ENCODE measurements around the gene MSRB1. TPM values are rescaled to one million over a fixed set of nuclear protein-coding genes. Genes with fewer than 3 reads are reported as not detected.

The MSRB1 gene
- total and polyA plus RNA-seq, 8 donors: 29.7 to 94.4 (median 57.0) TPM

DNA sequence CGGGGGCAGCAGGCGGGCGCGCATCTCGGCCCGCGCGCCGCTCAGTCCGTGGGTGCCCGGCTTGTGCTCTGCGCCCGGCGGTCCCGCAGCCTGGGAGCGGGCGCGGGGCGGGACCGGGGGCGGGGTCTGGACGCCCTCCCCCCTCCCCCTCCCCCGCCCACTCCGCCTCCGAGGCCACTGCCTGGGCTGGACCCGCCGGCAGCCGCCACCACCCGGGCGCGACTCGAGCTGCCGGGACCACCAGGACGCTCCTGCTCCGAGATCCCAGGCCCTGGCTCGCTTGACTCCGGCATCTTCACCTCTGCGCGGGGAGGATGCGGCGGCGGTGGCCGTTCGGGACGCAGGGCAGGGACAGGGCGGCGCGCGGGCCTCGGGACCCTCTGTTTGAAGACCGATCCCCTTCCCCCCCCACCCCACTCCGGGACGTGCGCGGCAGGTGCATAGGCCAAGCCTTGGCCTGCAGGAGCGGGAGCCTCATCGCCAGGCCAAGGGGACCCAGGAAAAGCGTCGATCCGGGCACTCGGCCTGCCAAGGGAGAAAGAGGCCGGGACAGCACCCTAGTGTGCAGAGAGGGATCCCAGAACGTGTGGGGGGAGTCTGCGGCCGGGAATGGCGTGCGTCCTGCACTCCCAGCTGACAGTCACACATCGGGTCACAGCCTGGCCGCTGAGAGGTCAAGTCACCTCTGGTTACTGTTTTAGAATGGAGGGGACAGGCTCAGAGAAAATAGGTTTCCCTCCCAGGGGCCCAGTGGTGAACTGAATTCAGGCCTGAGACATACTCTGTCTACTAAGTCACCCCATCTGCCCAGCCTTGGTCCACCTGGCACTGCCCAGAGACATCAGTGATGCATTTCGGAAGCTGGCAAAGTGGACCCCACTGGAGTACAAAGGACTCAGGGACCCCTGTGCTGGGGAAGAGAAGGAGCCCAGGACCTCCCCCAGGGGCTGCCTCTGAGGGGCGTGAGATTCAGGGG lies 24.4 kb downstream of the MSRB1 start, which contains the start of gene HS3ST6:
HS3ST6 (minus strand) TSS at position 65 of the 976 bp plus-strand sequence. CDS start 92 bp downstream, outside the sequence.
- no peaks in the 10 kb centered on the region for H3K36me3 ChIP-seq
- TF ChIP-seq, protein P1, sequence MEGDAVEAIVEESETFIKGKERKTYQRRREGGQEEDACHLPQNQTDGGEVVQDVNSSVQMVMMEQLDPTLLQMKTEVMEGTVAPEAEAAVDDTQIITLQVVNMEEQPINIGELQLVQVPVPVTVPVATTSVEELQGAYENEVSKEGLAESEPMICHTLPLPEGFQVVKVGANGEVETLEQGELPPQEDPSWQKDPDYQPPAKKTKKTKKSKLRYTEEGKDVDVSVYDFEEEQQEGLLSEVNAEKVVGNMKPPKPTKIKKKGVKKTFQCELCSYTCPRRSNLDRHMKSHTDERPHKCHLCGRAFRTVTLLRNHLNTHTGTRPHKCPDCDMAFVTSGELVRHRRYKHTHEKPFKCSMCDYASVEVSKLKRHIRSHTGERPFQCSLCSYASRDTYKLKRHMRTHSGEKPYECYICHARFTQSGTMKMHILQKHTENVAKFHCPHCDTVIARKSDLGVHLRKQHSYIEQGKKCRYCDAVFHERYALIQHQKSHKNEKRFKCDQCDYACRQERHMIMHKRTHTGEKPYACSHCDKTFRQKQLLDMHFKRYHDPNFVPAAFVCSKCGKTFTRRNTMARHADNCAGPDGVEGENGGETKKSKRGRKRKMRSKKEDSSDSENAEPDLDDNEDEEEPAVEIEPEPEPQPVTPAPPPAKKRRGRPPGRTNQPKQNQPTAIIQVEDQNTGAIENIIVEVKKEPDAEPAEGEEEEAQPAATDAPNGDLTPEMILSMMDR (IDR thresholded peaks at IDR 0.05): no peak
- ATAC-seq (peak in 1 of 4 donors; percentile 30), DNase-seq (peak in 1 of 6 donors; percentile 73), FAIRE-seq (no peak)
- WGBS, 2 donors: 7 to 9% methylated on average over 32 to 67 of the region's 71 CpGs
- H3K4me1 ChIP-seq: peaks cover 0 to 4% (median 0%) of the 10 kb centered on the region in 3 donors
- H3K9me3 ChIP-seq: no peaks in the 10 kb centered on the region
- intact Hi-C loops (cut with DNase I): no loop called here
- H3K4me3 ChIP-seq: no peak within 1 kb of the TSS
- peaks cover 0 to 9% (median 2%) of the 10 kb centered on the region in 4 donors for H3K27me3 ChIP-seq
- H3K27ac ChIP-seq: no peak within 1 kb of the TSS

DNA sequence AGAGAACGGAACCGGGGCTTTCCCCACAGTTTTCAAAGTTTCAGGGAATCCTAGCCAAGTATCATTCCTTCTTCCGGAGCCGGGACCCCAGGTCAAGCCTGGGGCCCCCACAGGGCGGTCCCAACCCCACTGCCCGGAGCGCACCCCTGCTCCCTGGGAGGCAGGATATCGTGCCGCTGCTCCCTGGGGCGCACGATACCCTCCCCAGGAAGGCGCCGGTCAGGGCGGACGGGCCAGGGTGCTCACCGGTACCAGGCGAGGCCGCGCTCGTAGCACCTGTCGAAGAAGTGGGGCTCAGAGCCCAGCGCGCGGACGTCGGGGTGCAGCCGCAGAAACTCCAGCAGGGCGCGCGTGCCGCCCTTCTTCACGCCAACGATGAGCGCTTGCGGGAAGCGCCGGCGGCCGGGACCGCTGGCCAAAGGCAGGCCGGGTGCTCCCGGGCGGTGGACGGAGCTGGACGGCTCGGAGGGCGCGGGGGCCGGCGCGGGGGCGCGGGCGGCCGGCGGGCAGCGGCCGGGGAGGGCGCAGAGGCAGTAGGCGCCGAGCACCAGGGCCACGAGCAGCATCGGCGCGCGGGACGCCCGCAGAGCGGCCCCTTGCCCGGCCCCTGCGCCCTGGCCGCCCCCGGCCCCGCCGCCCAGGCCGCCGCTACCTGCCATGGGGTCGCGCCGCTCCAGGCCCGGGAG lies 25.2 kb downstream of the MSRB1 start:
- no peak for ATAC-seq
- Histone ChIP-seq H3K27me3 (peaks cover 0 to 9% (median 2%) of the 10 kb centered on the region in 4 donors), H3K36me3 (no peaks in the 10 kb centered on the region), H3K27ac (no peak overlapping the region), H3K4me1 (peaks cover 0 to 10% (median 4%) of the 10 kb centered on the region in 3 donors), H3K4me3 (no peak overlapping the region), H3K9me3 (no peaks in the 10 kb centered on the region)
- intact Hi-C loops (cut with DNase I): no loop called here
- no peak for FAIRE-seq
- TF ChIP-seq, protein P1 (IDR thresholded peaks at IDR 0.05): no peak
- DNase-seq: peak in 1 of 6 donors; percentile 50
- 1 to 2% methylated on average over 39 to 81 of the region's 81 CpGs for WGBS, 2 donors

DNA sequence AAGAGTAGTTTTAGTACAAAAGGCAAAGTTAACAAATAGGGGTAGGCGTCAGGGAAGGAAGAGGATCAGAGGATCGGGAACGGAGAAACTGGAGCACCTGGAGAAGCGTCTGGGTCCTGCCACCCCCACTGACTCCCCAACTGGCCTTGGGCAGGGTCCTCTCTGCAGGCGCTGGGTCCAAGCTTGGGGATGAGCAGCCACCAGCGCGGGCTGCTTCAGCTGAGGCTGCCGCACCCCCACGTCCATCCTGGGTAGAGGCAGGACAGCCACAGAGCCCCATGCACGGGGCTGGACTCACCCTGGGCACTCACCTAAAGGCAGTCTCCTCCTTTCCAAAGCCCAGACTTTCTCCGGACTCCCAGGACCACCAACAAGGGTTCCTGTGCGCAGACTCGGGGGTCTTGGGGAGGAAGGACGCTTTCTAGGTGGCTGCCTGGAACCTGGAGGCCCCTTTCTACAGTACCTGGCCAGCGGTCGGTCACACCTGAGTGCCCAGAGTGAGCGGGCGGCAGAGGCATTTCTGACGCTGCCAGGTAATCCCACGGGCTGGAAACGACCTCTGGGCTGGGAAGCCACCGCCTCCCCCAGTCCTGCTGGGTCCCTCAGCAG lies 25.8 kb downstream of the MSRB1 start:
- H3K36me3 ChIP-seq: no peaks in the 10 kb centered on the region
- H3K9me3 ChIP-seq: no peaks in the 10 kb centered on the region
- 16 to 17% methylated on average over 20 to 22 of the region's 22 CpGs for WGBS, 2 donors
- no peak for DNase-seq
- TF ChIP-seq, protein P1 (IDR thresholded peaks at IDR 0.05): no peak
- H3K4me1 ChIP-seq: peaks cover 0 to 10% (median 4%) of the 10 kb centered on the region in 3 donors
- H3K27me3 ChIP-seq: peaks cover 0 to 9% (median 2%) of the 10 kb centered on the region in 4 donors
- H3K27ac ChIP-seq: no peak overlapping the region
- H3K4me3 ChIP-seq: no peak overlapping the region
- ATAC-seq: no peak
- FAIRE-seq: no peak
- intact Hi-C loops (cut with DNase I): no loop called here

DNA sequence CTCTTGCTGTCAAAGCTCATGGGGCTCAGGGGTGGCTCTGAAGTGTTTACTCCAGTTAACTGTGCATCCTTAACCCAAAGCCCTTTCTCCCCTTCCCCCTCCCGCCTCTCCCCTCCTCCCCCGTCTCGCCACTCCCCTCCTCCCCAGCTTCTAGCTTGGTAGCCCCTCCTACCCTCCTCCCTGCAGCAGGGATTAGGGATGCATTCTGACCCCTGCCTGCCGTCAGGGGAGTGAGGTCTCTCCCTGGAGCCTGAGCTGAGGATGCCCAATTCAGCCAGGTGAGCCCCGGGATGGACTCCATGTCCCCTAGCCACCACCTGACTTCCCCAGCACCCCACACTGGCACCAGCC lies 26.4 kb downstream of the MSRB1 start:
- Histone ChIP-seq H3K36me3 (no peaks in the 10 kb centered on the region), H3K9me3 (no peaks in the 10 kb centered on the region), H3K27ac (no peak overlapping the region), H3K4me1 (peaks cover 0 to 10% (median 4%) of the 10 kb centered on the region in 3 donors), H3K27me3 (peaks cover 0 to 9% (median 2%) of the 10 kb centered on the region in 4 donors), H3K4me3 (no peak overlapping the region)
- TF ChIP-seq, protein P1 (IDR thresholded peaks at IDR 0.05): no peak
- intact Hi-C loops (cut with DNase I): no loop called here
- FAIRE-seq (no peak), ATAC-seq (no peak), DNase-seq (no peak)
- WGBS, 2 donors: 43 to 52% methylated on average over 4 to 5 of the region's 5 CpGs
